Measurements from ENCODE around the gene ADGRA3. TPM values are rescaled to one million over a fixed set of nuclear protein-coding genes. Genes with fewer than 3 reads are reported as not detected.

ADGRA3 gene
- total RNA-seq, 1 donor from 2014 or later, result 20.7 TPM

- DNase-seq (ENCODE audit: low spot score), result no peak
These were observed 1.9 kb downstream of the ADGRA3 start for GRCh38 chr4:22514001-22514400.

GRCh38 chr4:22512306-22512705, 3.6 kb downstream of the ADGRA3 start:
- DNase-seq (ENCODE audit: low spot score), result no peak

- DNase-seq (ENCODE audit: low spot score), result no peak
These were observed 5.1 kb downstream of the ADGRA3 start for GRCh38 chr4:22510750-22511149.

DNA sequence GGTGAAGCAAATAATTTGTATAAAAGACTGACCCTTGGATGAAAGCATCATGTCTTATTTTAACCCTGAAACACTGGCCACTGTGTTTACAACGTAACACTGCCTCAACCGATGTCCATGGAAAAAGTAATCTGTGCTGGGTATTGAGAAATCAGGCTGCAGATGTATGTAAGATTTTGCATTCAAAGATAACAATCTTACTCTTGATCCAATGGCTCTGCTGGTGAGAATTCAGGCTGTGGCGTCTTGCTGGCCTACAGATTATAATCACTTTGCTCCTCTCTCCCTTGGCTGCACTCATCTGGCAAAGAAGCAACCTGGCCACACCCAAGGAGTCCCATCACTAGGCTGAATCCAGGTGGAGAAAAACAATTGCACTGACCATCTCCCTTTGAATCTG, 7.5 kb downstream of the ADGRA3 start:
- no peak for DNase-seq (ENCODE audit: low spot score)

- DNase-seq (ENCODE audit: low spot score), result no peak
These were observed 10.9 kb downstream of the ADGRA3 start for GRCh38 chr4:22504922-22505321.

GRCh38 chr4:22504447-22504846, 11.4 kb downstream of the ADGRA3 start:
- no peak for DNase-seq (ENCODE audit: low spot score)

GRCh38 chr4:22502895-22503814, 12.7 kb downstream of the ADGRA3 start:
- no peak for DNase-seq (ENCODE audit: low spot score)

GRCh38 chr4:22501715-22502095, 14.2 kb downstream of the ADGRA3 start:
- no peak for DNase-seq (ENCODE audit: low spot score)

GRCh38 chr4:22500831-22501714, 14.8 kb downstream of the ADGRA3 start:
- DNase-seq (ENCODE audit: low spot score), result no peak

- no peak for DNase-seq (ENCODE audit: low spot score)
These were observed 15.7 kb downstream of the ADGRA3 start for GRCh38 chr4:22500128-22500611.

DNA sequence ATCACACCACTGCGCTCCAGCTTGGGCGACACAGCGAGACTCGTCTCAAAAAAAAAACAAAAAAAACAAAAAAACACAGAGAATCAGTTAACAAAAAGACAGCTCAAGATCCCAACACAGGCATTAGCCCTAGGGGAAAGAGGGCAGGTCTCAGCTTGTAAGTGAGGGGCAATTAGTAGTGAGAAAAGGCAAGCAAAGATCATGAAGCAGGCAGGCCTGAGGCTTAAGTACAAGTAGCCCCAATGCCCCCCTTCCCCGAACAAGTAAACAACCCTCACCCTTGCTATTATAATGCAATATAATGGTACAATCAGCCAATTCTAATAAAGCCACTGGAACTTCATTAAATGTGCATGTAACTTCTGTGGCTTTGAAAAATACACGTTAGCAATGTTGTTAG, 17.0 kb downstream of the ADGRA3 start:
- DNase-seq (ENCODE audit: low spot score), result no peak

- no peak for DNase-seq (ENCODE audit: low spot score)
These were observed 19.6 kb downstream of the ADGRA3 start for GRCh38 chr4:22496165-22496813.

DNA sequence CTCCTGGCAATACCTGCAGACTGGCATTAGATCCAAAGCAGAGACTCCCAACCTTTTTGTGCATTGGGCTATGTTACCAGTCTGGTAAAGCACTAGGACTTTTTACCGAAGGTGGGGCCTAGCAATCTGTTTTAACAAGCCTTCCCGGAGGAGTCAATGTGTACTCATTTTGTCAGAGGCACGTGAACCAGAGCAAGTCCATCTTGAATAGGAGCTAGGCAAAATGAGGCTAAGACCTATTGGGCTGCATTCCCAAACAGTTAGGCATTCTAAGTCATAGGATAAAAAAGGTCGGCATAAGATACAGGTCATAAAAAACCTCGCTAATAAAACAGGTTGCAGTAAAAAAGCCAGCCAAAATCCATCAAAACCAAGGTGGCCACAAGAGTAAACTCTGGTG, 22.3 kb downstream of the ADGRA3 start:
- no peak for DNase-seq (ENCODE audit: low spot score)

DNA sequence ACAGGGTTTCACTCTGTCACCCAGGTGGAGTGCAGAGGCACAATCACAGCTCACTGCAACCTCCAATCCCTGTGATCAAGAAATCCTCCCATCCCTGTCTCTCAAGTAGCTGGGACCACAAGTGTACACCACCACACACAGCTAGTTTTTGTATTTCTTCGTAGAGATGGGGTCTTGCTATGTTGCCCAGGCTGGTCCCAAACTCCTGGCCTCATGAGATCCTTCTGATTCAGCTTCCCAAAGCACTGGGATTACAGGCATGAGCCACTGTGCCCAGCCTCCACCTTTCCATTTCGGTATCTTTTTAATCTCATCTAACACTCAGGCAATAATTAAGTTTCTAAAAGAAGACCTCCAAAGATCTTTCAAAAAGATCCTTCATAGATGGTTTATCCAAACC, 22.9 kb downstream of the ADGRA3 start:
- no peak for DNase-seq (ENCODE audit: low spot score)

- DNase-seq (ENCODE audit: low spot score), result no peak
These were observed 23.9 kb downstream of the ADGRA3 start for GRCh38 chr4:22491939-22492338.

- no peak for DNase-seq (ENCODE audit: low spot score)
These were observed 25.0 kb downstream of the ADGRA3 start for GRCh38 chr4:22490718-22491315.

- no peak for DNase-seq (ENCODE audit: low spot score)
These were observed 27.8 kb downstream of the ADGRA3 start for GRCh38 chr4:22488106-22488505.

GRCh38 chr4:22487328-22487727, 28.5 kb downstream of the ADGRA3 start:
- no peak for DNase-seq (ENCODE audit: low spot score)

- DNase-seq (ENCODE audit: low spot score), result no peak
These were observed 29.6 kb downstream of the ADGRA3 start for GRCh38 chr4:22486276-22486675.

DNA sequence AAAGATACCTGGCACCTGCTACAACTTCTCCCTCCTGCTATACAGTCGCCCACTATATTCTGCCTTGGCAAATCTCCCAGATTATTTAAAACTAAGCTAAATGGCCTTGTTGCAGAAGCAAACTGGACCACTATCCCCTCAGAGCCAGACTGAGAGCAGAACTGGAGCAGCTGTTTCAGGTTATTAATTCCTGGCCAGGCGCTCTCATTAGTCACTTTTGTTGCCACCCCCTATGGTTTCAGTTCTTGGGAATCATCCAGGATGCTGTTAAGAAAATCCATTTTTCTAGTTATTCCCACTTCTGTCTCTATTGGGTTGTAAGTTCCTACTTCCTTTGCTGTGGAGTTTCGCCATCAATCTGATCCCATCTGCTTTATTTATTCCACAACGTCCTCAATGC, 30.1 kb downstream of the ADGRA3 start:
- DNase-seq (ENCODE audit: low spot score), result no peak

GRCh38 chr4:22483551-22483981, 32.3 kb downstream of the ADGRA3 start:
- no peak for DNase-seq (ENCODE audit: low spot score)
